Activated CD4-positive, CD25-positive, alpha-beta regulatory T cell treated with anti-CD3 and anti-CD28 coated beads, Interleukin-2, amount 50 U/mL, for 72 hours (primary cell): ENCODE measurements around the gene NBPF26.
"Not testable (repeated sequence)": the region's sequence is repeated elsewhere in the genome, so short reads cannot be mapped to it uniquely, and the experiment has no call there.

Source experiments
- DNase-seq: peaks from one replicate; pipeline ENCODE4 v3.0.0; 2021

NBPF26 gene

GRCh38 chr1:120723715-120724402, at the start of gene NBPF26:
NBPF26 (plus strand) TSS chr1:120723945.
- DNase-seq, result peak; percentile 76

GRCh38 chr1:120680106-120680819, 43.5 kb upstream of the NBPF26 start:
- not testable (repeated sequence) for DNase-seq

- not testable (repeated sequence) for DNase-seq
Measured at GRCh38 chr1:120680938-120681337, 42.8 kb upstream of the NBPF26 start.

GRCh38 chr1:120684397-120684796, 39.3 kb upstream of the NBPF26 start:
- DNase-seq, result not testable (repeated sequence)

- not testable (repeated sequence) for DNase-seq
Measured at GRCh38 chr1:120685622-120686021, 38.1 kb upstream of the NBPF26 start.

- not testable (repeated sequence) for DNase-seq
Measured at GRCh38 chr1:120687250-120687649, 36.5 kb upstream of the NBPF26 start.

GRCh38 chr1:120700807-120701562, 22.8 kb upstream of the NBPF26 start:
- not testable (repeated sequence) for DNase-seq

- not testable (repeated sequence) for DNase-seq
Measured at GRCh38 chr1:120723358-120723714, 409 bp upstream of the NBPF26 start.

GRCh38 chr1:120724507-120724906, 762 bp downstream of the NBPF26 start:
- DNase-seq, result peak; percentile 35

- DNase-seq, result not testable (repeated sequence)
Measured at GRCh38 chr1:120728811-120729210, 5.1 kb downstream of the NBPF26 start.

- DNase-seq, result not testable (repeated sequence)
Measured at GRCh38 chr1:120769090-120769489, 45.3 kb downstream of the NBPF26 start.

GRCh38 chr1:120805452-120805851, 81.7 kb downstream of the NBPF26 start:
- DNase-seq, result not testable (repeated sequence)

- peak; percentile 50 for DNase-seq
Measured at GRCh38 chr1:120811822-120812221, 88.1 kb downstream of the NBPF26 start.

- not testable (repeated sequence) for DNase-seq
Measured at GRCh38 chr1:120825051-120825450, 101.3 kb downstream of the NBPF26 start.

GRCh38 chr1:120826623-120827022, 102.9 kb downstream of the NBPF26 start:
- not testable (repeated sequence) for DNase-seq

- peak; percentile 86 for DNase-seq
Measured at GRCh38 chr1:120844186-120844944, 120.6 kb downstream of the NBPF26 start.

GRCh38 chr1:120844945-120845330, 121.2 kb downstream of the NBPF26 start:
- DNase-seq, result not testable (repeated sequence)

GRCh38 chr1:120849400-120850286, 125.9 kb downstream of the NBPF26 start:
- not testable (repeated sequence) for DNase-seq

- not testable (repeated sequence) for DNase-seq
Measured at GRCh38 chr1:120850287-120850536, 126.5 kb downstream of the NBPF26 start.

GRCh38 chr1:120850537-120851421, 127.0 kb downstream of the NBPF26 start:
- DNase-seq, result peak; percentile 76

- DNase-seq, result not testable (repeated sequence)
Measured at GRCh38 chr1:120858144-120858543, 134.4 kb downstream of the NBPF26 start.
